Measurements from ENCODE around the gene EPB41L5.

- TF ChIP-seq CTCF (IDR thresholded peaks at IDR 0.05; ENCODE audit: low read depth, low read length, missing input control) (no peak), RXRA (IDR thresholded peaks at IDR 0.05) (no peak), RAD21 (IDR thresholded peaks at IDR 0.05) (no peak)
These were observed 212.1 kb downstream of the EPB41L5 start for GRCh38 chr2:120224735-120225548.

Data from liver (tissue), 3 donors.